Measurements from ENCODE around the gene FUT6.
"Not testable (repeated sequence)": the region's sequence is repeated elsewhere in the genome, so short reads cannot be mapped to it uniquely, and the experiment has no call there.

Gene FUT6

DNA sequence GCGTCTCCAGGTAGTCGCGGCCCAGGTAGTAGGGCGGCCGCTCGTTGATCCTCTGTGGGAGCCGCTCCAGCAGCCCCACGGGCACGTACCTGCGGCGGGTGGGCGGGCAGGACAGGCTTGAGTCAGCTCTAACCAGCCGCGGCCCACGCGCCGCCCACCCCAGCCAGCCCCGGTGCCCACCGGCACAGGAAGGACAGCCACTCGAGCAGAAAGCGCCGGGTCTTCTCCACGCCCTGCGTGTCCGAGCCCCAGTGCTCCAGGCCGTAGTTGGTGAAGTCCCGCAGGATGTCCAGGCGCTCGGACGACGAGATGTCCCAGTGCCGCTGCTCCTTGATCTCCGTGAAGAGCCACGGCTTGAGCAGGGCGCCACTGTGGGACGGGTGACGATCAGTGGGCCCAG lies 54.1 kb downstream of the FUT6 start:
- DNase-seq (ENCODE audit: low spot score): no peak

DNA sequence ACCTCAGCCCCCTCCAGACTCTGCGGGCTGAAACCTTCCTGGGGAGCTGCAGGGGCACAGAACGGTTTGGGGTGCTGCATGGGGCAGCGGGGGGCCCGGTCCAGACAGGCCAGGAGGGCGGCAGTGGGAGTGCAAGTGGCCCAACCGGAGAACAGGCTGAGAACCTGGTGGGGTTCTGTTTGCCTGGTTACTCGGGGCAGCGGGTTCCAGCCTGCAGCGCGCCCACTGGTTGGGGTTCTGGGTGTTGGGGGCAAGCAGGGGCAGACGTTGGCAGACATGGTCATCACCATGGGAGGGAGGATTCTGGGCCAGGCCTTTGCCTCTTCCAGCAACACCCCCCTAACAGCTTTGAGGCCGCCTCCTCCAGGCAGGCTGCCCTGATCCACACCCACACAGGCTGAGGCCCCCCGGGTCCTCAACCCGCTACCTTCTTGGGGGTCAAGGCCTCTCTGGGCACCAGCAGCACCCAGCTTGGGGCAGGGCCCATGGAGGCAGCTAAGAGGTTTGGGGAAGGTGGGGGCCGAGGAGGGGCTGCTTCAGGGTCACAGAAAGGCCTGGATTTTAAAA lies 54.8 kb downstream of the FUT6 start, which contains the start of gene PRR22:
Gene PRR22, minus strand, starts transcription at position 166 of the 567 bp plus-strand sequence. Its CDS starts 86 bp downstream, at position 80.
- DNase-seq (ENCODE audit: low spot score): no peak

DNA sequence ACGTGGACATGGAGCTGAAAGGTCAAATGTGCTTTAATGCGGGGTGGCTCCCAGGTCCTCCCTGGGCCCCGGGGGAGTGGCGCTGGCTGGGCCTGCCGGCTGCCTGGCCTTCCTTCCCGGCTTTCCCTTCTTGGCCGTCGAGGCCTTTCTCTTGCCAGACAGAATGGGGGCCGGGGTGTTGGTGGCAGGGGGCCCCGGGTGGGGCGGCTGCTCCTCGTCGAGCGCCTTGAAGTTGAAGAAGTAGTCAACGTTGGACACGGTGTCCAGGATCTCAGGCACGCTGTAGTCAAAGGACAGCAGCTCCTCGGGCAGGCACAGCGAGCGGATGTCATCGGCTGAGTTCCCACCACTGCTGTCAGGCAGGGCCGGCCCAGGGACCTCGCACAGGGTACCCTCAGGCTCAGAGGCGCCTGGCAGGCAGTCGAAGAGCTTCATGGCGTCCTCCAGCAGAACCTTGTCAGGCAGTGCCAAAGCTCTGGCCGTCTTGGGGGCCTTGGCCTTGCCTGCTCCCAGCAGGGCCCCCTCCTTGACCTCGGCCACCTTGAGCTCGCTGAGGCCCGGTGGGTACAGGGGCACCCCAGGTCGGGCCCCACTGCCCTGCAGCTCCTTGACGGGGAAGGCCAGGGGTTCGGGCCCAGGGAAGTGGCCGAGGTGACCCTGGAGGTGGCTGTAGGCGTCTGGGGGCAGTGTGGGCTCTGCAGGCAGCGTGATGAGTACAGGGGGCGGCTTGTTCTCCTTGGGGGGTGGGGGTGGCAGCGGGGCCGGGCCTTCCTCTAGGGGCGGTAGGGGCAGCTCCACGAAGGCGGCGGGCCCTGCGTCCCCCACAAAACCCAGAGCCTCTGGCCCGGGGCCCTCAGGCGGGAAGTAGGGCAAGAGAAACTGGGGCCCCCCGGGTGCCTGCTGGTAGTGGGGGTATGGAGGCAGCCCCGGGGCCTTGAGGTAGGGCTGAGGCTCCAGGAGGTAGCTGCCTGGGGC lies 56.3 kb downstream of the FUT6 start:
- DNase-seq (ENCODE audit: low spot score): no peak

DNA sequence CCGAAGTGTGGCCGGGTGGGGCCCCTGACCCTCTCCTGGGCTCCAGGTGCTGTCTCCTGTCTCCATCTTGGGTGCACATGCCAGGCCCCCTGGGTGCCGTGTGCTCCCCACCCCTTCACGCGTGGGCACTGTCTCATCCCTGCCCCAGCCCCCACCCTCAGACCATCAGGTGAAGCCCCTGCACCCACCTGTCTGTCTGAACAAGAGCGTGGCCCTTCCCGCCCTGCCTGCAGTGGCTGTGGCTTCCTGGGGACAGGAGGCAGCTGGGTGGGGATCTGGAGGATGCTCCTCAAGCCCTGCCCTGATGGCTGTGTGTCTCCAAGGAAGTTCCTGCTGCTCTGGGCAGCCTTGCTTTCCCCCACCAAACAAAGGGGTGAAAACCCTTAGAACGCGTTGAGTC lies 57.2 kb downstream of the FUT6 start:
- DNase-seq (ENCODE audit: low spot score): no peak

DNA sequence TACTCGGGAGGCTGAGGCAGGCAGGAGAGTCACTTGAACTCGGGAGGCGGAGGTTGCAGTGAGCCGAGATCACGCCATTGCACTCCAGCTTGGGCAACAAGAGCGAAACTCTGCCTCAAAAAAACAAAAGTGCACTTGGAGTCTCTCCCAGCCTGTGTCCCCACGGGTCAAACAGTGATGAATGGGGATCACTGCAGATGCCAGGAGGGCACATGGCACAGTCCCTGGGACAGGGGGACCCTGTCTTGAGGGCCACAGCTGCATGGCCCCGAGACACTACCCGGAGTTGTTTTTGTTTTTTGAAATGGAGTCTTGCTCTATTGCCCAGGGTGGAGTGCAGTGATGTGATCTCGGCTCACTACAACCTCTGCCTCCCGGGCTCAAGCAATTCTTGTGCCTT lies 58.6 kb downstream of the FUT6 start:
- not testable (repeated sequence) for DNase-seq (ENCODE audit: low spot score)
